ENCODE measurements around the gene SYN1.

- TF ChIP-seq CTCF (IDR thresholded peaks at IDR 0.05), result no peak
- TF ChIP-seq EZH2phosphoT487 (IDR thresholded peaks at IDR 0.05), result no peak
These were observed 2.2 kb upstream of the SYN1 start for GRCh38 chrX:47621851-47622250.

Measured in neural progenitor cell (in vitro differentiated cells).